HG02981 (cell line): ENCODE results near the gene NDRG3.
A peak's percentile ranks its signal among the peaks of the same experiment; 100 is the strongest.
"Not testable (repeated sequence)": the region's sequence is repeated elsewhere in the genome, so short reads cannot be mapped to it uniquely, and the experiment has no call there.

ENCODE experiments used
- ATAC-seq: cut with Tn5 transposase; IDR thresholded peaks from one replicate; pipeline ENCODE4 v1.9.1; 2021; ENCODE audit warnings: mild to moderate bottlenecking, moderate library complexity; ENCODE audit not compliant: unreplicated experiment

Gene NDRG3

DNA sequence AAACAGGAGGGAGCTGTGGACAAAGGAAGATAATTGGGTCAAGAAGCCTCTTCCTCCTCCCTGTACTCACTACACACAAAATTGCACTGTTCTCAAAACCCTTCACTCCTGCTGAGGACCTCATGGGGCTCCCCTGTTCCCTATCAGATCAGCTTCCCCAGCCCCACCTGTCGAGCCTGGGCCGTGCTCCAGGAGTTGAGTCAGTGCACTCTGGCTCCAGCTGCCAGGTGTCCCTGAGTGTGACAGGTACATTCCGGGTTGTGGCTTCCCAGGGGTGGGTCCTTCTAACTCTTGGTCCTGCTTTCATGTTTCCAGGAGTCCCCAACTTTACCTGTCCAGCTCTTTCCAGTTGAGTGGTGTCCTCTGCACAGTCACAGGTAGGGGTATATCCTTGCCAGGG is 131.9 kb downstream of the NDRG3 start:
- ATAC-seq: no peak

DNA sequence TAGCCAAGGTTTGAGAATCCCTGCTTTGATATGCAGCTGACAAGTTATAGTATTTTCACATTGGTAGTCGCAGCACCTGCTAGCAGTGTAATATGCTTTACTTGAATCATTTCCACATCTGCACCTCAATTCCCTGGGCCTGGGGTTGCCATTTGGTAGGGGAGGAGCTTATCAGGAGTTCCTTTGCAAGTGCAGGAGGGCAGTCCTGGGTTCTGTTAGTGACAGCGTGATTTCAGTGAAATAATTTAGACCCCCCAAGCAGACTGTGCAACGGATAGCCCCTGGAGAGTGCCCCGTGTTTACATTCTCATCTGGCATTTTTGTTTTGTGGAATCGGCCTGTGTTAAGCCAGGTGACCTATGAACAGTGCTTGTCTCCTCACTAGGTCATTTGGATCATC is 134.3 kb downstream of the NDRG3 start:
- ATAC-seq: no peak

DNA sequence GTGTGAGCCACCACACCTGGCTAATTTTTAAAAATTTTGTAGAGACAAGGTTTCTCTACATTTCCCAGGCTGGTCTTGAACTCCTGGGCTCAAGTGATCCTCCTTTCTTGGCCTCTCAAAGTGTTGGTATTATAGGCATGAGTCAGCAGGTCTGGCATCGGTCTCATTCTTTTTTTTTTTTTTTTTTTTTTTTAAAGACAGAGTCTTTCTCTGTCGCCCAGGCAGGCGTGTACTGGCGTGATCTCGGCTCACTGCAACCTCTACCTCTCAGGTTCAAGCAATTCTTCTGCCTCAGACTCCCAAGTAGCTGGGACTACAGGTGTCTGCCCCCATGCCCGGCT is 137.5 kb downstream of the NDRG3 start:
- not testable (repeated sequence) for ATAC-seq

DNA sequence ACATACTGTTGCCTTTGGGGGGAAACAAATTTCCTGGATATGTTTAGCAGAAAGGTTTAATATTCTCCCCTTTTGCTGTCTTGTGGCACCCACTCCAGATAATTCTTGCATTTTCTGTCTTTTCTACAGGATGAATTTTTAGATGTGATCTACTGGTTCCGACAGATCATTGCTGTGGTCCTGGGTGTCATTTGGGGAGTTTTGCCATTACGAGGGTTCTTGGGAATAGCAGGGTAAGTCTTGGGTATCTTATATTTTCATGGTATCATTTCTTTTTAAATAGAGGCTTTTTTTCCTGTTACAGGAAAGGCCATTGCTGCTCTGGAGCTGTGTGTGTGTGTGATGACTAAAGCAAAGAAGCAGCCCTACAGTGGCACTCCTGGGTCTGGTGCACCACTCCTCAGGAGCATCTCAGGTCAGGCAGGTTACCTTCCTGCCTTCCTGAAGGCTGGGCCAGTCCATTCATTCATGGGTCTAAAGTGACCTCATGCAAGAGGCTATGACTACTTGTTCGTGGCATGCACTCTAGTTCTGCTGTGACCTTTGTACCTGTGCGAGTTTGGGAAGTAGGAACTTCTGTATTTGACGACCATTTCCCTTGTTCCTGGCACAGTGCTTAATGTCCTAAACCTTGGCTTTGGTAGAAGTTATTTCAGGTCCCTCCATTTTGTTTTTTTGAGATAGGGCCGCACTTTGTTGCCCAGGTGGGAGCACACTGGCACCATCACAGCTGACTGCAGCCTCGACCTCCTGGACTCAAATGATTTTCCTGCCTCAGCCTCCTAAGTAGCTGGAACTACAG is 138.1 kb downstream of the NDRG3 start:
- no peak for ATAC-seq

DNA sequence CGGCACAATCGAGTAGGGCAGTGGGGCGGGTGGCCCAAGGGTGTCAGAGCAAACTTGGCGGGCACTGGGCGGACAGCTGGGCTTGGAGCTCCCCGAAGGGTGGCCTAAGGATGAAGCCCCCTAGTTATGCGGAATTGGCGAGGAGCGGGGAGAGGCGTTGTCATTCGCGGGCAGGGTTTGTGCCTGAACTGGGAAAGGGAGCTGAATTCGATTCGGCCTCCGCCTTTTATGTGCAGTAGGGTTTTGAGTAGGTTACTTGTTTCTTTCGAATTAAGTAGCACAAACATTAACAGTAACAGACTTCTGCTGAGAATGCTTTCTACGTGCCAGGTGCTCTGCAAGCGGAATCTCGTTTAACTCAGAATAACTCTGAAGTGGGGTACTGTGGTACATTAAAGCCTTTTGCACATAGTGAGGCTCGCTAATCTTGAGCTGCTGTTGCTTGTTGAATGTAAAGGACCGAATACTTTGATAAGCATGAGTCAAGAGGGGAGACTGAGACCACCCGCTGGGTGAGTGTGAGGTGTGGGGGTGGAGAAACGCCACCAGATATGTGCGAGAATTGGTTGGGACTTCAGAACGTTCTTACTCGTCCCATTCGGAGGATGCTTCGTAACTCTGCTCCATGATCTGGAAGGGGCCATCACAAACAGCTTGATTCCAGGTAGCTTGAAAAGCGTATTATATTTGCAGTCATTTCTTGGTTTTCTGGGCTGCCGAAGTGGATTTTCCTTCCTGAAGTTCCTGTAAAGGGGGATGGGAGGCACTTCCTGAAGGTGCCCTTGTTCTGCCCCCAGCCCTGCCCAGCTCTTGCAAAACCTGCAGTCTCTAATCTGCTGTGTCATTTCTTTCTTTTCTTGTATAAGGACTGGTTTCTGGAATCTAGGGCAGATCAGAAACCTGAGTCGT is 139.5 kb downstream of the NDRG3 start:
- no peak for ATAC-seq

DNA sequence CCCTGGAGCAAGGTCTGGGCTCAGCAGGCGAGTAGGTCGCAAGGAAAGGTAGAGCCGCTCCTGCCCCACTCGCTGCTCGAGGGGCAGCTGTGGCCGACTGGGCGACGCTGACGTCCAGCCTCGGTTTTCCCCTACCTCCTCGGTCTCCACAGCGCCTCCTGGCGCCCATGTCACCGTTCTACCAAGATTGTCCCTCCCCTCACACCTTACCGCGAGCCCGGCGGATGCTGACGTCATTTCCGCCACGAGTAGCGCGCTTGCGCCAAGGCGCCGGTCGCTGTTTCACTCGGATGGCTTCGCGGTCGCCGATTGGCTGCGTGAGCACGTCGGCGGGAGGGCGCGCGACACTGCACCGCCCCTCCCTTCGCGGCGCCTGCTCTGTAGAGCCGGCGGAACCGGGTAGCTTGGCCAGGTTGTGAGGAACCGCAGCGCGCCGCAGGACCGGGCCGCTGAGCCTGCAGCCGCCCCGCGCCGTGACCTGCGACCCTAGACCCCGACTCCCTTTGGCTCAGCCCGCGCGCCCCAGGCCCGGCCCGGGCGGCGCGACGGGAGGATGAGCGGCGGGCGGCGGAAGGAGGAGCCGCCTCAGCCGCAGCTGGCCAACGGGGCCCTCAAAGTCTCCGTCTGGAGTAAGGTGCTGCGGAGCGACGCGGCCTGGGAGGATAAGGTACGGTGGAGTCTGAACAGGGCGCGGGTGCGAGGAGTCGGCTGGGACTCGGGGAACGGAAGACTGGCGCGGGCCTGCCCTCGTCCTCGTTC is 140.3 kb downstream of the NDRG3 start, which contains the start of gene RAB5IF:
RAB5IF (plus strand) TSS at position 381 of the 759 bp plus-strand sequence; CDS start at position 554, 173 bp downstream.
- peak; percentile 82 for ATAC-seq

DNA sequence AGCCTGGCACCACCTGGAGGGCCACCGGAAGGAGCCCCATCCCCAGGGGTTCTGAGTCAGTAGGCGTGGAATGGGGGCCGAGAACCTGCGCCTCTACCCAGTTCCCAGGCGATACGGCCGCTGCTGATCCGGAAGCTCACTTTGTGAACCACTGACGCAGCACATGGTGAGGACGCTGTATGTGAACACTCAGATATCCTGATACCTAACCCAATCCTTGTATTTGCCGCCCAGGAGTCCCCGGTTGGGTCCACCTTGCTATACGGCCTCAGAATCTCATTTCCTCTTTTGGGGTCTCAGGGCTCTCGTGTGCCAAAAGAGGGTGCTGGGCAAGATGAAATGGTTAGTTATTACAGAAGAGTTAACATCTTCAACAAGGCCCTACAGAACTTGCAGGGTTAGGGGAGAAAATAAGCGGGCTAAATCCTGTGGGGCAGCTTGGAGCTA is 140.9 kb downstream of the NDRG3 start:
- peak; percentile 30 for ATAC-seq
